ENCODE data around the gene CLDN6. TPM values are rescaled to one million over a fixed set of nuclear protein-coding genes. Genes with fewer than 3 reads are reported as not detected.

Gene CLDN6
- total RNA-seq, 1 donor from 2014 or later: 31.1 TPM

GRCh38 chr16:3035972-3036725 lies 18.2 kb upstream of the CLDN6 start:
- DNase-seq: no peak
- H3K36me3 Mint-ChIP-seq (ENCODE audit: unreplicated experiment): no peaks in the 10 kb centered on the region
- H3K4me3 Mint-ChIP-seq (ENCODE audit: unreplicated experiment): no peak overlapping the region
- H3K27me3 Mint-ChIP-seq (ENCODE audit: unreplicated experiment): peaks cover 19% of the 10 kb centered on the region
- no peak for TF ChIP-seq CTCF (IDR thresholded peaks at IDR 0.05; ENCODE audit: partially characterized antibody, unreplicated experiment)
- H3K4me1 Mint-ChIP-seq (ENCODE audit: low read depth, unreplicated experiment): peaks cover 5% of the 10 kb centered on the region
- H3K9me3 Mint-ChIP-seq (ENCODE audit: unreplicated experiment): no peaks in the 10 kb centered on the region
- no peak overlapping the region for H3K27ac Mint-ChIP-seq (ENCODE audit: unreplicated experiment)

- no peak overlapping the region for H3K27ac Mint-ChIP-seq (ENCODE audit: unreplicated experiment)
- H3K4me3 Mint-ChIP-seq (ENCODE audit: unreplicated experiment): no peak overlapping the region
- H3K27me3 Mint-ChIP-seq (ENCODE audit: unreplicated experiment): peaks cover 21% of the 10 kb centered on the region
- H3K9me3 Mint-ChIP-seq (ENCODE audit: unreplicated experiment): no peaks in the 10 kb centered on the region
- H3K36me3 Mint-ChIP-seq (ENCODE audit: unreplicated experiment): no peaks in the 10 kb centered on the region
- TF ChIP-seq CTCF (IDR thresholded peaks at IDR 0.05; ENCODE audit: partially characterized antibody, unreplicated experiment): no peak
- DNase-seq: no peak
- H3K4me1 Mint-ChIP-seq (ENCODE audit: low read depth, unreplicated experiment): peaks cover 5% of the 10 kb centered on the region
Measured at GRCh38 chr16:3035289-3035971, 17.4 kb upstream of the CLDN6 start.

GRCh38 chr16:3032624-3033023 lies 14.6 kb upstream of the CLDN6 start:
- no peak for TF ChIP-seq CTCF (IDR thresholded peaks at IDR 0.05; ENCODE audit: partially characterized antibody, unreplicated experiment)
- Mint-ChIP-seq H3K4me3 (ENCODE audit: unreplicated experiment) (no peak overlapping the region), H3K27me3 (ENCODE audit: unreplicated experiment) (peaks cover 19% of the 10 kb centered on the region), H3K36me3 (ENCODE audit: unreplicated experiment) (no peaks in the 10 kb centered on the region), H3K9me3 (ENCODE audit: unreplicated experiment) (peaks cover 2% of the 10 kb centered on the region), H3K4me1 (ENCODE audit: low read depth, unreplicated experiment) (peaks cover 7% of the 10 kb centered on the region), H3K27ac (ENCODE audit: unreplicated experiment) (no peak overlapping the region)
- no peak for DNase-seq

- H3K4me3 Mint-ChIP-seq (ENCODE audit: unreplicated experiment): peak overlapping the region; percentile 55
- no peak for DNase-seq
- H3K36me3 Mint-ChIP-seq (ENCODE audit: unreplicated experiment): no peaks in the 10 kb centered on the region
- peaks cover 15% of the 10 kb centered on the region for H3K27me3 Mint-ChIP-seq (ENCODE audit: unreplicated experiment)
- peak overlapping the region; percentile 39 for H3K27ac Mint-ChIP-seq (ENCODE audit: unreplicated experiment)
- no peak for TF ChIP-seq CTCF (IDR thresholded peaks at IDR 0.05; ENCODE audit: partially characterized antibody, unreplicated experiment)
- H3K4me1 Mint-ChIP-seq (ENCODE audit: low read depth, unreplicated experiment): peaks cover 6% of the 10 kb centered on the region
- H3K9me3 Mint-ChIP-seq (ENCODE audit: unreplicated experiment): peaks cover 2% of the 10 kb centered on the region
Measured at GRCh38 chr16:3030222-3031212, 12.5 kb upstream of the CLDN6 start.

All from glutamatergic neuron (in vitro differentiated cells).